ENCODE data around the gene CA10. TPM values are rescaled to one million over a fixed set of nuclear protein-coding genes. Genes with fewer than 3 reads are reported as not detected.

The CA10 gene
- total RNA-seq, 2 donors from 2014 or later = 0.26 TPM; not detected in 1

DNA sequence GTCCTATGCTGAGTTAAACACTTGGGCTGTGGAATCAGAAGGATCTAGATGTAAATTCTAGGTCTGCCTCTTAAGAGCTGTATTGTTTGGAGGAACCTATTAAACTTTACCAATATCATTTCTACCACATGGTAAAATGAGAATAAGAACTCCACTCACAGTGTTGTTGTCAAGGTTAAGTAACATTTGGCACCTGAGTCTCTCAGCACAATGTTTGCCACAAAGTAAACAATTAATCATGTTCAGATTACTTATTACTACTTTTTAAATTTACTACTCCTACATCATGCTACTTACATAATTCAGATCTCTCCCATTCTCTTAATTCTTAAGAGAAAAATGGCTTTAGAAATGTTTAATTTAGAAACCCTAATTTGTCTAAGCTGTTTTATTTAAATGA, 305.9 kb downstream of the CA10 start:
- Histone ChIP-seq H3K27ac (peak overlapping the region in 1 of 4 donors; percentile 23), H3K4me1 (no peaks in the 10 kb centered on the region), H3K4me3 (no peak overlapping the region), H3K27me3 (no peaks in the 10 kb centered on the region), H3K9me3 (no peaks in the 10 kb centered on the region), H3K36me3 (replicated peaks in 1 of 2; ENCODE audit: insufficient read depth in 1 of 2, low read depth in 2 of 2) (no peaks in the 10 kb centered on the region)
- no peak for DNase-seq
- TF ChIP-seq POLR2A (IDR thresholded peaks at IDR 0.05) = no peak
- no peak for TF ChIP-seq CTCF (IDR thresholded peaks at IDR 0.05)
- no peak for ATAC-seq
- intact Hi-C loops (cut with DNase I) = no loop called here

- Histone ChIP-seq H3K4me3 (no peak overlapping the region), H3K9me3 (no peaks in the 10 kb centered on the region), H3K4me1 (no peaks in the 10 kb centered on the region), H3K27me3 (no peaks in the 10 kb centered on the region), H3K27ac (no peak overlapping the region), H3K36me3 (replicated peaks in 1 of 2; ENCODE audit: insufficient read depth in 1 of 2, low read depth in 2 of 2) (no peaks in the 10 kb centered on the region)
- TF ChIP-seq CTCF (IDR thresholded peaks at IDR 0.05) (no peak), POLR2A (IDR thresholded peaks at IDR 0.05) (no peak)
- DNase-seq (no peak), ATAC-seq (no peak)
- 46 to 57% methylated on average over 3 of the region's 3 CpGs for WGBS, 2 donors
- intact Hi-C loops (cut with DNase I) = no loop called here
These were observed 308.3 kb downstream of the CA10 start for GRCh38 chr17:51850201-51850600.

GRCh38 chr17:51848451-51848850, 310.1 kb downstream of the CA10 start:
- no peak for DNase-seq
- H3K4me3 ChIP-seq = no peak overlapping the region
- H3K36me3 ChIP-seq (replicated peaks in 1 of 2; ENCODE audit: insufficient read depth in 1 of 2, low read depth in 2 of 2) = no peaks in the 10 kb centered on the region
- ATAC-seq = no peak
- H3K4me1 ChIP-seq = no peaks in the 10 kb centered on the region
- TF ChIP-seq POLR2A (IDR thresholded peaks at IDR 0.05) (no peak), CTCF (IDR thresholded peaks at IDR 0.05) (no peak)
- intact Hi-C loops (cut with DNase I) = no loop called here
- WGBS, 2 donors = 61 to 67% methylated on average over 3 of the region's 3 CpGs
- H3K27me3 ChIP-seq = no peaks in the 10 kb centered on the region
- no peak overlapping the region for H3K27ac ChIP-seq
- H3K9me3 ChIP-seq = no peaks in the 10 kb centered on the region

GRCh38 chr17:51846566-51846965, 311.9 kb downstream of the CA10 start:
- H3K27ac ChIP-seq = no peak overlapping the region
- H3K9me3 ChIP-seq = no peaks in the 10 kb centered on the region
- H3K36me3 ChIP-seq (replicated peaks in 1 of 2; ENCODE audit: insufficient read depth in 1 of 2, low read depth in 2 of 2) = no peaks in the 10 kb centered on the region
- no peak for TF ChIP-seq CTCF (IDR thresholded peaks at IDR 0.05)
- TF ChIP-seq POLR2A (IDR thresholded peaks at IDR 0.05) = no peak
- no peaks in the 10 kb centered on the region for H3K27me3 ChIP-seq
- no peak for DNase-seq
- ATAC-seq = no peak
- no peaks in the 10 kb centered on the region for H3K4me1 ChIP-seq
- no peak overlapping the region for H3K4me3 ChIP-seq
- intact Hi-C loops (cut with DNase I) = no loop called here
- WGBS, 2 donors = 86 to 94% methylated on average over 4 of the region's 4 CpGs

GRCh38 chr17:51845776-51846175, 312.7 kb downstream of the CA10 start:
- no peak for ATAC-seq
- H3K4me3 ChIP-seq = no peak overlapping the region
- no peak overlapping the region for H3K27ac ChIP-seq
- H3K27me3 ChIP-seq = no peaks in the 10 kb centered on the region
- H3K36me3 ChIP-seq (replicated peaks in 1 of 2; ENCODE audit: insufficient read depth in 1 of 2, low read depth in 2 of 2) = no peaks in the 10 kb centered on the region
- H3K4me1 ChIP-seq = no peaks in the 10 kb centered on the region
- intact Hi-C loops (cut with DNase I) = no loop called here
- H3K9me3 ChIP-seq = no peaks in the 10 kb centered on the region
- TF ChIP-seq CTCF (IDR thresholded peaks at IDR 0.05) = no peak
- TF ChIP-seq POLR2A (IDR thresholded peaks at IDR 0.05) = no peak
- DNase-seq = no peak
- WGBS, 2 donors = 46% methylated on average over 3 of the region's 3 CpGs
